Fibroblast of the aortic adventitia (primary cell): Measurements from ENCODE around the gene RBPJ. TPM values are rescaled to one million over a fixed set of nuclear protein-coding genes. Genes with fewer than 3 reads are reported as not detected.

Source experiments
- DNase-seq: peaks from one replicate; pipeline ENCODE4 v3.0.0-alpha.2; 2010; ENCODE audit warnings: low read depth
- H3K4me3 ChIP-seq: 2 replicates; pipeline ENCODE4 v1.5.1; 2011; ENCODE audit warnings: low read depth, mild to moderate bottlenecking, control low read depth, low read length, moderate library complexity
- CTCF ChIP-seq: IDR thresholded peaks from 2 replicates; pipeline ENCODE4 v1.5.1; 2011; ENCODE audit warnings: mild to moderate bottlenecking, low read length, control low read depth, inconsistent platforms; ENCODE audit not compliant: insufficient read depth
- total RNA-seq: library from RNA; depleted of rRNA; stranded (reverse); fragments of >200 nt; gene quantifications from 2 replicates; pipeline ENCODE4 v1.2.3, GENCODE V29; 2012; ENCODE audit warnings: low replicate concordance

The RBPJ gene
- total RNA-seq, 1 donor, result 264 TPM

GRCh38 chr4:26478330-26478729 is 157.5 kb downstream of the RBPJ start:
- TF ChIP-seq CTCF, result no peak
- no peak for DNase-seq
- no peak overlapping the region for H3K4me3 ChIP-seq

- no peak overlapping the region for H3K4me3 ChIP-seq
- no peak for TF ChIP-seq CTCF
- peak; percentile 50 for DNase-seq
These were observed 162.0 kb downstream of the RBPJ start for GRCh38 chr4:26482508-26483462.

- no peak for TF ChIP-seq CTCF
- no peak overlapping the region for H3K4me3 ChIP-seq
- DNase-seq, result peak; percentile 71
These were observed 163.3 kb downstream of the RBPJ start for GRCh38 chr4:26484032-26484515.

GRCh38 chr4:26484516-26484915 is 163.7 kb downstream of the RBPJ start:
- no peak overlapping the region for H3K4me3 ChIP-seq
- TF ChIP-seq CTCF, result no peak
- DNase-seq, result no peak

Other genes starting within 250 kb of the RBPJ start
- gene CCKAR, start 169.5 kb downstream of the RBPJ start, total RNA-seq, result 3.1 TPM in 1 of 2 replicates, not detected in the other